ENCODE measurements around the gene TBC1D16.

TBC1D16 gene

DNA sequence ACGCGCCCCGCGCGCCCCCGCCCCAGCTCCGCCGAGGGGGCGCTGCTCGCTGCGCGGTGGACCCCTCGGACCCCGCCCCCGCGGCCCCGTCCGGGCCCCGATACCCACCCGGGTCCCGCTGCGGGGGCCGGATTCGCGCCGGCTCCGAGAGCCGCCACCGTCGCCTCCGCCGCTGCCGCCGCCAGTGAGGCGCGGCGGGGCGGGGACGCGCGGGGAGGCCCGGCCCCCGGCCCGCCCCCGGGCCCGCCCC is at the start of gene TBC1D16:
Gene TBC1D16, minus strand, starts transcription at position 186 of the 250 bp plus-strand sequence. CDS start 22,325 bp downstream, outside the sequence.
- DNase-seq (ENCODE audit: low read depth in 2 of 2): no peak

- no peak for DNase-seq (ENCODE audit: low read depth in 2 of 2)
Measured at GRCh38 chr17:80084773-80085172, 49.1 kb upstream of the TBC1D16 start.

GRCh38 chr17:80083136-80083661 is 47.5 kb upstream of the TBC1D16 start:
- no peak for DNase-seq (ENCODE audit: low read depth in 2 of 2)

DNA sequence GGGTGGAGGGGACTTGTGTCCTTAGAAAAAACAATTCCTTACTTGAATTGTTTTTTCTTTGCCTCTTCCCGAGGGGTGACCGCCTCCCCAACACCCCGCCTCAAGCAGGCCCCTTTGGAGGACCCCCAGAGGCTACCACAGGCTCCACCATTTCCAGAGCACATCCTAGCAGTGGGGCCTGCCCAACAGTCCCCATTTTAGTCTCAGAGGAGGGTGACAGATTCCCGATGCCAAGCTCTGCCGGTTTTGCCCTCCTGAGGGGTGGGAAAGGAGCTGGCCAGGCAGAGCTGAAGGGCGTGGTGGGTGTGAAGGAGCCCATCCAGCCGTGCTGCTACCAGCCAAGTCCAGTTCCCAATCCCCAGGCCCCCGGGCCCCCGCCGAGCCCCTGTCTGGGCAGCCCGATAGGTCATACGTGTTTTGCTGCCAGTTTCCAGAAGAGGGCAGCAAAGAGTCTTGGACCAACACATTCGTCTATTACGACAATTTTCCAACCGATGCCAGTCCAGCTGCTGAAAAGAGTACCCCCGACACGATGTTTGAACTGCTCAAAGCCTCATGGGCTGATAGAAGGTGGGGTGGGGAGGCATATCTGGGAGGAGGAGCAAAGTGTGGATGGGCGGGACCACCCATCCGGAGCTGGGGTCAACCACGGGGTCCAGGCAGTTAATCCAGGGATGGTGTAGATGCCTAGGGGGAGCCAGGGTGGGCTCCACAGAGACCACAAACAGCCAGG is 46.9 kb upstream of the TBC1D16 start:
- peak; percentile 26 to 32 for DNase-seq (ENCODE audit: low read depth in 2 of 2)

DNA sequence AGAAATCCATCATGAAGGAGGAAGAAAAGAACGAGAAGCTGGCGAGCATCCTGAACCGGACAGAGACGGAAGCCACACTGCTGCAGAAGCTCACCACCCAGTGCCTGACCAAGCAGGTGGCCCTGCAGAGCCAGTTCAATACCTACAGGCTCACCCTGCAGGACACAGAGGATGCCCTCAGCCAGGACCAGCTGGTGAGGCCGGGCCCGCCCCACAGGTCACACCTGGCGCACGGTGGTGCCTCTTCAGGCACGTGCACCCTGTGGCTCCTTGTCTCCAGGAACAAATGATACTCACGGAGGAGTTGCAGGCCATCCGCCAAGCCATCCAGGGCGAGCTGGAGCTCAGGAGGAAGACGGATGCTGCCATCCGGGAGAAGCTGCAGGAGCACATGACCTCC is 45.9 kb upstream of the TBC1D16 start:
- DNase-seq (ENCODE audit: low read depth in 2 of 2): no peak

GRCh38 chr17:80080081-80080480 is 44.4 kb upstream of the TBC1D16 start:
- DNase-seq (ENCODE audit: low read depth in 2 of 2): no peak

GRCh38 chr17:80072410-80072809 is 36.7 kb upstream of the TBC1D16 start:
- DNase-seq (ENCODE audit: low read depth in 2 of 2): no peak

DNA sequence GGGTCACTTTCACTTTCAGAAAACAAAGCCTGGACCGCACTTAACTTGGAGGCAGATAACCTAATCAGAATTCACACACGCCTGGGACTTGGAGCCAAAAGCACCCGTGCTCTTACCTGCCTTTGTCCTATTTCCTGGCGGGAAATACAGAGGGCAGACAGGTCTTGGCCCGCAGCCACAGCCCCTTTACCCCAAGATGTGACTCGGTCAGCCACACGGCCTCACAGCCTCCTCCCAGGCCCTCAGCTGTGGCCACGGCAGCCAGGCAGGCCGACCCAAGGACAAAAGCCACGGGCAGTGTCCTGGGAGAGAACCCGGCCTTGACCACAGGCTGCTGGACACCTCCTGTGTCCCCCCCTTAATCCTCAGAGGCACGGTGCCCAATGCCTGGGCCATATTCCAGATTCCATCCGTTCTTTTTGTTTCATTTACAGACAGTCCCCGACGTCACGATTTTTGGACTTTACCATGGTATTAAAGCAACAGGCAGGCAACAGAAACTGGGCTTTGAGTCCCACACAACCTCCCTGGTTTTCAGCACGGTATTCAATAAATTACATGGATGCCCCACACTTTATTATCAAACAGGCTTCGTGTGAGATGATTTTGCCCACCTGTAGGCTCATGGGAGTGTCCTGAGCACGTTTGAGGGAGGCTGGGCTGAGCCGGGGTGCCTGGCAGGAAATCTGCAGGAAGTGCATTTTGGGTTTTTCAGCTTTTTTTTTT is 35.6 kb upstream of the TBC1D16 start:
- no peak for DNase-seq (ENCODE audit: low read depth in 2 of 2)

GRCh38 chr17:80070375-80071115 is 34.9 kb upstream of the TBC1D16 start:
- no peak for DNase-seq (ENCODE audit: low read depth in 2 of 2)

DNA sequence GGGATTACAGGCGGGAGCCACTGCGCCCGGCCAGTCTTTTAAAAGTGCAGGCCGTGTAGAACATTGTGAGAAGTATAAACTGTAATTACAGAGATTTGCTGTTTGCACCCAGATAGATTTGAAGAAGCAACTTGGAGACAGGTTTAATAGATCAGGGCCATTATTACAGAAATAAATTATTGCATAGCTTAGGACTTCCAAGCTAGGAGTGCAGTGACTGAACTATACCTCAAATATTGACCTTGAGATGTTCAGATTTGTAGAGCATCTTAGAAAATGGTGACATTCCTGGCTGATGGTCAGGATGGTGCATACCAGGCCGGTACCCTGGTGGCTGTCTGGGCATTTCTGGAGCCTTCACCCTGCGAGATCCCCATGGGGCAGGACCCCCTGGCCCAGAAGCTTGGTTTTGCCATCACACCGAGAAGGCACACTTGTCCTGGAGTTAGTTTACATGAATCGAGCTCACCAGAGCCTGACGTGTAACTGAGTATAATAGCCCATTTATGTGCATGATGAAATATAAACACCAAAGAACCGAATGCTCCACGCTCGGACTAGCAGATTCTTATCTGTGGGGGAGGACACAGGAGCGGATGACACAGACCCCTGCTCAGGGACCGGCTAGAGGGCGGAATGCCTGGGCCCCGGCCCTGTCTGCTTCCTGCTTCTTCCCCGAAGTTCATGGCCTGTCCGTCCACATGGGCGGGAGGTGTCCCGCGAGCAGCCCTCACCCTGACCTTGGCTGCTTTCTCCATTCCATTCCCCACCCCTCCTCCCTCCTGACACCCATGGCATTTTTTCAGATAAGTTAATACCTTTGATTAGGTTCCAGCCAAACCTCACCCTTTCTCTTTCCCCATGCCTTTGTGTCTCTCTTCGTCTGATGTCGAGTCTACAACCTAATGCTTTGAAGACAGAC is 32.9 kb upstream of the TBC1D16 start:
- no peak for DNase-seq (ENCODE audit: low read depth in 2 of 2)

- no peak for DNase-seq (ENCODE audit: low read depth in 2 of 2)
Measured at GRCh38 chr17:80067393-80067986, 31.8 kb upstream of the TBC1D16 start.

DNA sequence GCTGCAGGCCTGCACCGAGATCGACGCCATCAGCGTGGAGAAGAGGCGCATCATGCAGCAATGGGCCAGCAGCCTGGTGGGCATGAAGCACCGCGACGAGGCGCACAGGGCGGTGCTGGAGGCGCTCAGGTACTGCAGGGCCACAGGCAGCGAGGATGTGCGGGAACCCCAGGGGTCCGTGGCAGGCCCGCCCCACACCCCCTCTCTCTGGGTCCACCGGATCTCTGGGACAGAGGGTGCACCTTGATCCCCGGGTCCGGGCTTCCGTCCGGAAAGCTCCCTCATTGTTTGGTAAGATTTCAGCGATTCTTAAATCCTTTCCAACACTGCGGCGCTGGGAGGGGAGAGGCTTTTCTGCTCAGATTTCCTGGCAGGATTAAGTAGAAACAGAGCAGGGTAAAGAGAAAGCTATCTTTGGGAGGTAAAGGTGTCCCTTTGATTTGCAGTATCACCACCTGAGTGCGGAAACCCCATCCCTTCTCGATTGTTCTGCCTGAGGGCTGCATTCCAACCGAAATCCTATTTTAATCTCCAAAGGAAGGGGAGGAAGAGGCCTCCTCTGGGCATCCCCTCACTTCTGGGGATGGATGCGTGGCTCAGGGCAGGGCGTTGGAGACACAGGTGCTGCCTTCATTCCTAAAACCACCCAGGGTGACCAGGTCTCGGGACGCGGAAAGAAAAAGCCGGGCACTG is 30.0 kb upstream of the TBC1D16 start:
- DNase-seq (ENCODE audit: low read depth in 2 of 2): no peak

- no peak for DNase-seq (ENCODE audit: low read depth in 2 of 2)
Measured at GRCh38 chr17:80064696-80065095, 29.0 kb upstream of the TBC1D16 start.

GRCh38 chr17:80063830-80064585 is 28.3 kb upstream of the TBC1D16 start:
- DNase-seq (ENCODE audit: low read depth in 2 of 2): no peak

DNA sequence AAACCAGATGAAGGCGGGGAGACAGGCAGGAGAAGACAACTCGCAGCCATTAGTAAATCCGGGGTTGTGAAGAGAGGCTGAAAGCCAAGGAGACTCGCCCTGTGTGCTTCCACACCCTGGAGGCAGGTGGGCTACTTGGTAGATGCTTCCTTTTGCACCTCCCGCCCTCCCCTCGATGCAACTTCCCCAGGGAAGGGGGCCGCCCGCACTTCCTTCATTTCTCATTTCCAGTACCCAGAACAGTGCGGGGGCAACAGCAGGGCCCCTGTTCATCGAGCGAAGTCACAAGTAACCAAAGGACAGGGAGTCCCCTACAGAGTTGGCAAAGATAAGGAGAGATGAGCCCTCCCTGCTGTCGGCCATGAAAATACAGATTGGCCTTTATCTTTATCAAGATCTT is 25.7 kb upstream of the TBC1D16 start:
- no peak for DNase-seq (ENCODE audit: low read depth in 2 of 2)

DNA sequence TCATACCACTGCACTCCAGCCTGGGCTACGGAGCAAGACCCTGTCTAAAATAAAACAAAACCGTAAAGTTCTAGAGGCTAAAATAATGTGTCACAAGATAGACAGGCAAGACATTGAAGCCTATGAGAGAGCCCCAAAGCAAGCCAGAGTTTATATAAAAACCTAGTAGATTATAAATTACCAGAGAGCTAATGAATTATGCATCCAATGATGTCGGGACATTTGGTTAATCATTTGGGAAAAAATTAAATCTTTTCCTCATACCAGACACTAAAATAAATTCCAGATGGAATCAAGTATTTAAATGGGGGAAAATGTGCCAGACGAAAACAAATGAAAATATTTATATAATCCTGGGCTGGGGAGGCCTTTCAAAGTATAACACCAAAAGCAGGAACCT is 25.0 kb upstream of the TBC1D16 start:
- no peak for DNase-seq (ENCODE audit: low read depth in 2 of 2)

GRCh38 chr17:80058311-80058955 is 22.8 kb upstream of the TBC1D16 start:
- no peak for DNase-seq (ENCODE audit: low read depth in 2 of 2)

GRCh38 chr17:80055597-80055996 is 19.9 kb upstream of the TBC1D16 start:
- DNase-seq (ENCODE audit: low read depth in 2 of 2): no peak

DNA sequence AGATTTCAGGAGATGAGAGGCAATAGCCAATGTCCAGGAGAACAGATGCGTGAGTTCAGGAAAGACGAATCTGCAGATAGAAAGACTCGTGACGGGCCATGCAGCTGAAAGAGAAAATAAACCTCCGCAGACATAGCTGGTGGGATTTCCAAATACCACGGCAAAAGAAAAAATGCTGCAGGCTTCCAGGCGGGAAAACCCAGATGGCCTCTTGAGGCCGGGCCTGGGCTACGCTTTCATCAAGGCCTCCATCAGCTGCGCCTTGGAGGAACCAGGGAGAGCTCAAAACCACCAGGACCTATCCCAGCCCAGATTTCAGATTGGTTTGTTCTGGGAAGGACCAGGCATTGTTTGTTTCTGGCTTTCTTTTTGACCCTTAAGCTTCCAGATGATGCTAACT is 17.4 kb upstream of the TBC1D16 start:
- no peak for DNase-seq (ENCODE audit: low read depth in 2 of 2)
